Measurements from ENCODE around the gene AHRR.

Gene AHRR

GRCh38 chr5:347712-348284 is 26.3 kb downstream of the AHRR start:
- no peak for DNase-seq

- no peak for DNase-seq
These were observed 27.2 kb downstream of the AHRR start for GRCh38 chr5:348726-349125.

DNA sequence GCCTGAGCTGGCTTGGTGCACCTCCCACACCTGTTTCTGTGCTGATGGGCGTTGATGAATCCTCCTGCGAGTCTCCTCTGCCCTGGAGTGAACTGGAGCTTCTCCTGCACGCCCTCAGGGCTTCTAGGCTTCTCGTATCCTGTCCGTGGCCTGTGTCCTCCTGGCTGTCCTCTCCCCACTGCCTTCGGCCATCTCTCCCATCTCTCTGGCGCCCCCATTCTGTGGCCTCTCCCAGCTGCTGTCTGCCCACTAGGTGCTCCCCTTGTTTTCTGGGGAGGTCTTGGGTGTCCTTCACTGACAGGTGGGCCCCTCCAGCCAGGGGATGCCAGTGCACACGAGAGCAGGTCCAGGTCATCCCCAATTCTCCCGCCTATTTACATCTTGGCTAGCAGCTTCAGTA is 28.8 kb downstream of the AHRR start:
- no peak for DNase-seq

DNA sequence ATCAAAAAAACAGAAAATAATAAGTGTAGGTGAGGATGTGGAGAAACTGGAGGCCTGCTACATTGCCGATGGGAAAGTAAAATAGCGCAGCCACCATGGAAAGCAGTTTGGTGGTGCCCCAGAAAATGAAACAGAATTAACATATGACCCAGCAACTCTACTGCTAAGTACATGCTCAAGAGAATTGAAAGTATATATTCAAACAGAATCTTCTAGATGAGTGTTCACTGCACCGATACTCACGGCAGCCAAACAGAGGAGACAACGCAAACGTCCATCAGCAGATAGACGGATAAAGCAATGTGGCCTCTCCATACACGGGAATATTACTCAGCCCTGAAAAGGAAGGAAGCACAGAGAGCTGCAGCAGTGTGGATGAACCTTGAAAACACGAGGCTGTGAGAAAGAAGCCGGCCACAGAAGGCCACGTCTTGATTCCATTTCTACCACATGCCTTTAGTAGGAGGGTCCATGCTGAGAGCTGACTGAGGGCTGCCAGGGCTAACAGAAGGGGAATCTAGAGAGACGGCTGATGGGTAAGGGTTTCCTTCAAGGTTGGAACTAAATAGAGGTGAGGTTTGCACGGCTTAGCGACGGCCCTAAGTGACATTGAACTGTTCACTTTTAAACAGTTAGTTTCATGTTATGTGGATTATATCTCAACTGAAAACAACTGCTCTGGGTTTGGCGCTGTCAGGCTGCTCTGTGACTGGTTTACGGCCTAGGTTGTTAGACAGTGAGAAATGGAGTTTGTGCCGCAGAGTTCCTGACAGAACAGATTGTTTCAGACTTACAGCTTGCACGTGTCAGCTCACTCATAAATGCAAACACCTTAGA is 29.8 kb downstream of the AHRR start:
- DNase-seq, result no peak

GRCh38 chr5:351921-352245 is 30.4 kb downstream of the AHRR start:
- no peak for DNase-seq

DNA sequence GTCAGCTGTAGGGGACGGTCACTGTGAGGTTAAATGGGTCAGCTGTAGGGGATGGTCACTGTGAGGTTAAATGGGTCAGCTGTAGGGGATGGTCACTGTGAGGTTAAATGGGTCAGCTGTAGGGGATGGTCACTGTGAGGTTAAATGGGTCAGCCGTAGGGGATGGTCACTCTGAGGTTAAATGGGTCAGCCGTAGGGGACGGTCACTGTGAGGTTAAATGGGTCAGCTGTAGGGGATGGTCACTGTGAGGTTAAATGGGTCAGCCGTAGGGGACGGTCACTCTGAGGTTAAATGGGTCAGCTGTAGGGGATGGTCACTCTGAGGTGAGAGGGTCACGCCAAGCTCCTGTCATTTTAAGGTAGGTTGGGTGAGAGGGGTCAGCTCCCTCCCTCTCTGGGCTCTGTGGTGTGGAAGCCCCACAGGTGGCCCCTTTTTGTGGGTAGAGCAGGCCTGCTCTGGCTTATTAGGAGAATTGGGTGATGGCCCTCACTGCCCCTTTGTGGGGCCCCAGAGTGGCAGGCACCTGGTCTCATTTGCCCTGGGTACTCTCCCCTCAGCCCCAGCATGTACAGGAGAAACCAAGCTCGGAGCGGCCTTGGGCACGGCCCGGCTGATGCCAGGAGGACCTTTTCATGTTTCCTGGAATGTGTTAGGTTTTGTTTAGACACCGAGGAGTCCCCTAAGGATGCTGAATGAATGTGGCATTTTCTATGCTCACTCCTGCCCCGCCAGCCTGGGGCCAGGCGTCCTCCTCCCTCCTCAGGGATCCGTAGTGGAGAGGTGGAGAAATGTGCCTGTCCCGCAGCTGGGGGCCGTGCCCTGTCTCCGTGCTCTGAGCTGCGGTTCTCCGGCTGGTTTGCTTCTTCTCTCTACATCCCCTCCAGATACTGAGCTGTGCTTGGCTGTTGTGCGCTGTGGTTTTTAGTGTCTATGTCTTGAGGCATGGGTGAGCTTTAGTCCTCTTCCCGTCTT is 31.4 kb downstream of the AHRR start:
- no peak for DNase-seq

- DNase-seq, result no peak
These were observed 32.4 kb downstream of the AHRR start for GRCh38 chr5:353612-354580.

DNA sequence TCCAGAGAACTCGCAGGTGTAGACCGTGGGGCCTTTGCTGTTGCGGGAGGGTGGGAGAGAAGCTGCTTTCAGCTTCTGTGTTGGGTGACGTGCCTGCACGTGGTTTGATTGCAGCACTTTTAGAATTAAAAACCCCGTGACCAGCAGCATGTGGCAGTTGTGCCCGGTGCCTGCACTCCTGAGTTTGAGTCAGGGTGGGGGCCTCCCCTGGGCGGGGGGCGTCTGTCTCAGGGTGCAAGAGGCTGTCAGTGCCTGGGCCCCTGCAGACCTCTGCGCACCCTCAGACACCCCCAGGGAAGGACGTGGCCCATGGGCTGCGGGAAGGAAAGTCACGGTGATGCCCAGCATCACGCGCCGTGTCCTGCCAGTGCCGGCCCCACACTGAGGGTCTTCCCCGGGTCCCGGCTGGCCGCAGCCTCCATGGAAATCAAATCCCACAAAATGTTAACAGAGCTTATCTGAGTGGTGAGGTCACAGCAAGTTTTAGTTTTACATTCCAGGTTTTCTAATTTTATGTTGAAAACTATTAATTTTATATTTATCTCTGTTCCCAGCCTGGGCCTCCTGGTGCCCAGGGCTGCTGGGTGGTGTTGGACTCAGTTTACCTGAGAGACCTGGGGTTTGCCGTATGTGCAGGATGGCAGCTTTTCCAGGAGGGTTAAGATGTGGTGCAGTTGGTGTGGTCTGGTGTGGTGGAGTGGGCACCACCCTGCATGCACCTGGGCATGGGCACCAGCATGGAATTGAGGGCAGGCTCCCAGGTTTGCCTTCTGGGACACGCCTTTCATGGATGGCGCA is 33.3 kb downstream of the AHRR start:
- no peak for DNase-seq

DNA sequence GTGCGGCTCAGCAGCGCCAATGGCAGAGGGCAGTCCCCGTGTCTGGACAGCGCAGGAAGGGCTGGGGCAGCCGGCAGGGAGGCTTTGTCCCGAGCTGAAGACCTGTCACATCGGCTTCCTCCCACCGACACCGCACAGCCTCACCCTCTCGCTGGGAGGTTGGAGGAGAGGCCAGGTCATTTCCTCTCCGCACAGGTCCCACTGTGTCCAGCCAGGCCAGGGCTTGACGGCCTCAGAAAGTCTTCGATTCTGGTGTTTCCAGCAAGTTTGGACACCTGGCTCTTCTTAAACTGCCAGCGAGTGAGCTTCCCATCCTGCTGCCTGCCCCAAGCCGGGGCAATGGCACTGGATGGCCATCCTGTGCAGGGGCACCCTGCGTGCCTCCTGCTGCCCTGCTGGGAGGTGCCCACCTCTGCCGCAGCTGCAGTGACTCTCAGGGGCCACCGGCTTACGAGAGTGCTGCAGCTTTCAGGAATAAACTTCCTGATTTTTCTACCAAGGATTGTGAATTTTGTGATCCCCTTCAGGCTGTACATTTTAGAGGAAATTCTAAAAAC is 33.9 kb downstream of the AHRR start:
- no peak for DNase-seq

DNA sequence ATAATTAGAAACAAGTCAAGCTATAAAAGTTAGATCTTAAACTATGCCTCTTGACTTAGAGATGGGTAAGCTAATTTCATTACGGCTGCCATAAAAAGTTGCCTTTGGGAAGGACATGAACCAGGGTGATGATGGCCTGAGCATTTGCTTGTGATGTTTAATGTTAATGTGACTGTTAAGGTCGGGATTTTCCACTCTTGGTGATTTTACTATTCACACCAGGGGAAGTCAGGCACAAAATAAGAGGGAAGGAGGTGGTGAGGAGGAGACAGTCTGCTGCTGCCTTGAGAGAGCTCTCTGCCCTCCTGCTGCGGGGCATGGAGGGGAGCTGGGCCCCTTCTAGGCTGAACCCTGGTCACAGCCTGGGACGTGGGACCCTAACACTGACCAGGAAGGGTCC is 34.4 kb downstream of the AHRR start:
- no peak for DNase-seq

DNA sequence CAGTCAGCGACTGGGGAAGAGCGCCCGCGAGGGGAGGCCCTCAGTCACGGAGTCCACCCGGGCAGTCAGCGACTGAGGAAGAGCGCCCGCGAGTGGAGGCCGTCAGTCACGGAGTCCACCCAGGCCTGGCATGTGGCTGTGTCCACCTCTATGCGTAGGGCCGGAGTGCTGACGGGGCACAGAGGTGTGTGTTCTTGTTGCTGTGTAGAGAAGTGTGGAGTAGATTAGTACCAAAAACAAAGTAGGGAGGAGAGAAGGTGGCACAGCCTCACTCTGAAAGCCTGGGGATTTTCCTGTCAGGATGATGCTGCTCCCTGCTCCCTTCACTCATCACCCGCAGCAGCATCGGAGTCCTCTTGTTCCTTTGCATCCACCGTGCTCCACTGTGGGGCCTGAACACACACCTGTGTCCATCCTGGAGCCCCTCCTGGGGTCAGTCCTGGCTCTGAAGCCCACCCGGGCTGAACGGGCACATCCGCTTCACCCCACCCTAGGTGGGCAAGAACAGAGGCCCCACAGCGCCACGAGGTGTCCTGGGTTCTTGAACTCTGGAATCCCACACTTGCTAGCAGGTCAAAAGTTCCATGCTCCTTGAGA is 37.9 kb downstream of the AHRR start:
- no peak for DNase-seq

DNA sequence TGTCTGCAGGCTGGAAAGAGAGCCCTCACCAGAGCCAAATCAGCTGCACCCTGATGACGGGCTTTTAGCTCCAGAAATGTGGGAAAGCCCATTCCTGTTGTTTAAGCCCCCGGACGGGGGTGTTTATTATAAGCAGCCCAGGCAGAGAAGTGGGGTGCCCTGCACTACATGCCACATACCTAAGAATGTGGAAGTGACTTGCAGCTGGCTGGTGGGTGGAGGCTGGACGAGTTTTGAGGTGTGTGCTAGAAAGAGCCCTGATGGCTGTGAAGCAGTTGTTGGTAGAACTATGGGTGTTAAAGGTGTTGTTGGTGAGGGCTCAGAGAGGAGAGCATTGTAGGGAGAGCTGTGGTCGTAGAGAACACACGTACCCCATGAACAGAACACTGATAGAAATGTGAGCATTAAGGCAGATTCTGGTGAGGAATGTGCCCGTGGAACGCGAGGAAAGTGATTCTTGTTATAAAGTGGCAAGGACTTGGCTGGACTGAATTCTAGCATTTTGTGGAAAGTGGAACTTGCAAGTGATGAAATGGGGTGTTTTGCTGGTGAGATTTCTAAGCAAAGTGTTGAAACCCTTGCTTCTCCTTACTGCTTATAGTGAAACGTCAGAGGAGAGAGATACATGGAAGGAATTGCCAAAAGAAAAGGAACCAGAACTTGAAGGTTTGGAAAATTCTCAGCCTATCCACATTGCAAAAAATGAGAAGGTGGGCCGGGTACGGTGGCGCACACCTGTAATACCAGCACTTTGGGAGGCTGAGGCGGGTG is 38.9 kb downstream of the AHRR start:
- DNase-seq, result no peak

GRCh38 chr5:362189-362588 is 40.7 kb downstream of the AHRR start:
- no peak for DNase-seq

DNA sequence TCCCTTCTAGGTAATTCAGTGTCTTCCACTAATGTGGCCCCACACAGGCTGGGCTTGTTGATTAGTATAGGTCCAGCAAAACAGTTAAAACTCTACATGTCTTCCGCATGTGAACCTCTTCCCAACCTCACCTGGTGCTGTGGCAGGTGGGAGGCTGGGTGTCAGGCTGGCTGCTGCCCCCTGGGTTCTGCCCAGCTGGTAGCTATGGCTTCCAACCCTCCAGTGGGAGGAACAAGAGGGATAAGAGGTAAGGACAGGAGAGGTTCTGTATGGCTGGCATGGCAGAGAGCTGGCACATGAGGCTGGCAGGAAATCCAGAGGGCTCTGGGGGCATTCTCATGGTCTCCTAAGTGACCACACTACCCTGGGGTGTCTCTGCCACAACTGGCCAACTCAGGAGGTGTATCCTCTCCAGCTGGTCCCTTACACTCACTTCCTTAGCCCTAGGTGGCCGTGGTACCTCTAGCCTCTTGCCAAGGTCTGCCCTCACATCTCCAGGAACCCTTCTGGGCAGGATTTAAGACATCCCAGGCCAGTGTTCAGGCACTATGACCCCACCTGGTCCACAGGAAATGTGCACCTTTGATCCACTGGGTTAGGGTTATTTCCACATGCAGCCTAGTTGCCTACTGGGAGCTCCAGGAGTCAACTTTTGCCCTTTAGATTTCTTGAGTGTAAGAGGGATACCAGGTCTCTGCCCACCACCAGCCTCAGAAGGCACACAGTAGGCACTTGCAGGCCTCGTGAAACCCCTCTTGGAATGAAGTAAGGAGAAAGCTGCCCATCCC is 41.7 kb downstream of the AHRR start:
- DNase-seq, result no peak

- DNase-seq, result no peak
These were observed 43.0 kb downstream of the AHRR start for GRCh38 chr5:364497-364896.

DNA sequence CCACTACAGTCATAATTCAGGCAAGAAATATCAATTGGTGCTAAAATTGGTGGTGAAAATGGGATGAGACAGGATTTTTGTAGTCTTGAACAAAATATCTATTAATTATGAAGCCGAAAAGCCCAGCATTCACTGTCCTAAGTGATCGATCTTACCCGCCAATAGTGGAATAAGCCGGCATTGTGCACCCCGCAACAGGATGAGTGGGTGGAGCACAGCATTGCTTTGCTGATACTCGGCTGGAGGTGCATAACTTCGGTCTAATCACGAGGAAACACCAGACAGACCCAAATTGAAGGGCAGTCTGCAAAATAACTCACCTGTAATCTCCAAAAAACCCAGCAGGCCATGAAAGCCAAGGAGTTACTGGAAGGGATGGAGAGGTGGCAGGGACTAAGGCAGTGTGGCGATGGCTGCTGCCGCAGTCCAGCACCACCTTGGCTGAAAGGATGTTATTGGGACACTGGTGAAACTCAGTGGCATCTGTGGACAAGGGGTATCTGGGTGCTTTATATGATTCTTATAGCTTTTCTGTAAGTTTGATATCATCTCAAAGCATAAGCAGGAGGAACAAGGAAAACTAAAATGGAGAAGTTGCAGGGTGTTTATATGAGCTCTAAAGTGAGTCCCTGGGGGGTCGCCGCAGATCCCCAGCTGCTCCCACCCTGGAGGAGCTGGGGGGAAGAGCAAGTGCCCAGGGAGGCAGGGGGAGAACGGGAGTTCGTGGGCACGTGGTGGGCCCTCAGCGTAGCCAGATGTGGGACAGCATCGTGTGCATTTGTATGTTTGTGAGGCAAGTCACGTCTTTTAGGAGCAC is 45.2 kb downstream of the AHRR start:
- DNase-seq, result no peak

GRCh38 chr5:367358-368130 is 46.0 kb downstream of the AHRR start:
- DNase-seq, result no peak
